PC-9 (cell line): Measurements from ENCODE around the gene NFIA. TPM values are rescaled to one million over a fixed set of nuclear protein-coding genes. Genes with fewer than 3 reads are reported as not detected.

Experiments
- BruUV-seq: library from RNA; stranded (reverse); fragments of 400-500 nt; replicated peaks from 2 replicates; lab custom pipeline; 2021; lab: Mats Ljungman, UMichigan
- CTCF ChIA-PET: fragments of 300-600 bp; sonication (Branson Sonifier 250); formaldehyde crosslinking; loops from one replicate; lab custom pipeline; 2022; ENCODE audit warnings: antibody characterized with exemption; lab: Charles Lee
- POLR2A ChIA-PET: fragments of 300-600 bp; sonication (Branson Sonifier 250); formaldehyde crosslinking; loops from one replicate; lab custom pipeline; 2022; ENCODE audit warnings: antibody characterized with exemption; ENCODE audit not compliant: unreplicated experiment; lab: Charles Lee
- DNase-seq, 2 experiments: peaks; one replicate each; pipeline versions ENCODE4 v3.0.0 to v3.0.0-alpha.2; 2015 to 2022; ENCODE audit warnings: mixed read lengths in 1 of 2
- H2AFZ ChIP-seq: fragments of 200-600 bp; sonication (generic); 2 replicates; pipeline ENCODE4 v1.8.1; 2017; ENCODE audit warnings: antibody characterized with exemption
- H3F3A ChIP-seq: fragments of 200-600 bp; sonication (generic); 2 replicates; pipeline ENCODE4 v1.8.1; 2017; ENCODE audit warnings: antibody characterized with exemption, mild to moderate bottlenecking, low read depth; ENCODE audit not compliant: insufficient read depth
- H3K27ac ChIP-seq: fragments of 200-600 bp; sonication (generic); 2 replicates; pipeline ENCODE4 v1.6.1; 2016; ENCODE audit warnings: mixed run types
- H3K27me3 ChIP-seq: fragments of 200-600 bp; sonication (generic); 2 replicates; pipeline ENCODE4 v1.6.1; 2016; ENCODE audit warnings: low read depth, mixed run types; ENCODE audit not compliant: insufficient read depth
- H3K36me3 ChIP-seq: fragments of 200-600 bp; sonication (generic); 2 replicates; pipeline ENCODE4 v1.6.1; 2016; ENCODE audit warnings: low read depth, mixed run types
- H3K4me1 ChIP-seq: fragments of 200-600 bp; sonication (generic); replicated peaks from 2 replicates; pipeline ENCODE4 v1.6.1; 2016; ENCODE audit warnings: mixed run types; ENCODE audit not compliant: insufficient read depth
- H3K4me2 ChIP-seq: fragments of 200-600 bp; sonication (generic); 2 replicates; pipeline ENCODE4 v1.6.1; 2017; ENCODE audit warnings: mixed run types
- H3K4me3 ChIP-seq: fragments of 200-600 bp; sonication (generic); 2 replicates; pipeline ENCODE4 v1.6.1; 2016; ENCODE audit warnings: mixed run types
- H3K79me2 ChIP-seq: fragments of 200-600 bp; sonication (generic); 2 replicates; pipeline ENCODE4 v1.6.1; 2017; ENCODE audit warnings: low read depth, mixed run types
- H3K9me2 ChIP-seq: fragments of 200-600 bp; sonication (generic); 2 replicates; pipeline ENCODE4 v1.8.1; 2017; ENCODE audit warnings: mild to moderate bottlenecking; ENCODE audit not compliant: insufficient read depth
- H3K9me3 ChIP-seq: fragments of 200-600 bp; sonication (generic); 2 replicates; pipeline ENCODE4 v1.8.1; 2016; ENCODE audit warnings: low read depth; ENCODE audit not compliant: insufficient read depth
- H4K20me1 ChIP-seq: fragments of 200-600 bp; sonication (generic); 2 replicates; pipeline ENCODE4 v1.8.1; 2017; ENCODE audit not compliant: insufficient read depth
- EZH2 ChIP-seq: fragments of 200-600 bp; sonication (generic); IDR thresholded peaks from 2 replicates; pipeline ENCODE4 v1.8.0; 2017; ENCODE audit warnings: antibody characterized with exemption, low read depth
- intact Hi-C: fragments of 100-400 bp; cut with micrococcal nuclease; formaldehyde crosslinking; loops from one replicate; pipeline ENCODE4 v1.10.0; 2022; ENCODE audit not compliant: unreplicated experiment
- total RNA-seq: library from RNA; stranded (reverse); gene quantifications from 2 replicates; pipeline ENCODE4 v1.2.3, GENCODE V29; 2021
- TF ChIP-seq, protein P1 (sequence below): fragments of 200-600 bp; sonication (generic); conservative IDR thresholded peaks from 2 replicates; pipeline ENCODE4 v1.6.1; 2017; ENCODE audit warnings: mixed run types, antibody characterized with exemption, mild to moderate bottlenecking, moderate library complexity

NFIA gene
- total RNA-seq, 1 experiment from 2014 or later = 26.7 TPM

DNA sequence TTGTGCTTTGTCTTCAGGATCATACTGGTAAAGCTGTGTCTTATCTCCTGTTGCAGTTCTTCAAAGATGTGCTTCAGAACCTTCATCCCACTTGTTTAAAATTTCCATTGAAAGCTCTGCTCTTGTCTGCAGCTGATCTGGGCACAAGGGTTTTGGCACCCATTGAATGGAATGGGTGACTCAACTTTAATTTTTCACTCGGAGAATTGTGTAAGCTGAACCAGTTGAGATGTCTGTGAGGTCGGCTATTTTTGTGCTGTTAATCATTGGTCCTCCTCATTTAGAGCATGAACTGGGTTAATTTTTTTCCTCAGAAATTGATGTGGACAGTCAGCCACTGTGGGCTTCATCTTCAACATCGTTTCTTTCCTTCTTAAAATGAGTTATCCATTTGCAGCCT lies 390.5 kb downstream of the NFIA start:
- BruUV-seq = no TSS peak
- Histone ChIP-seq H3K4me1 (no peaks in the 10 kb centered on the region), H2AFZ (no peak overlapping the region), H3K4me2 (no peak overlapping the region), H4K20me1 (no peaks in the 10 kb centered on the region), H3K27ac (no peak overlapping the region), H3F3A (no peaks in the 10 kb centered on the region), H3K9me2 (no peaks in the 10 kb centered on the region), H3K4me3 (no peak overlapping the region), H3K36me3 (no peaks in the 10 kb centered on the region), H3K27me3 (no peaks in the 10 kb centered on the region), H3K9me3 (no peaks in the 10 kb centered on the region), H3K79me2 (no peaks in the 10 kb centered on the region)
- POLR2A ChIA-PET = no interaction called here
- intact Hi-C loops = no loop called here
- TF ChIP-seq EZH2 = no peak
- TF ChIP-seq, protein P1, sequence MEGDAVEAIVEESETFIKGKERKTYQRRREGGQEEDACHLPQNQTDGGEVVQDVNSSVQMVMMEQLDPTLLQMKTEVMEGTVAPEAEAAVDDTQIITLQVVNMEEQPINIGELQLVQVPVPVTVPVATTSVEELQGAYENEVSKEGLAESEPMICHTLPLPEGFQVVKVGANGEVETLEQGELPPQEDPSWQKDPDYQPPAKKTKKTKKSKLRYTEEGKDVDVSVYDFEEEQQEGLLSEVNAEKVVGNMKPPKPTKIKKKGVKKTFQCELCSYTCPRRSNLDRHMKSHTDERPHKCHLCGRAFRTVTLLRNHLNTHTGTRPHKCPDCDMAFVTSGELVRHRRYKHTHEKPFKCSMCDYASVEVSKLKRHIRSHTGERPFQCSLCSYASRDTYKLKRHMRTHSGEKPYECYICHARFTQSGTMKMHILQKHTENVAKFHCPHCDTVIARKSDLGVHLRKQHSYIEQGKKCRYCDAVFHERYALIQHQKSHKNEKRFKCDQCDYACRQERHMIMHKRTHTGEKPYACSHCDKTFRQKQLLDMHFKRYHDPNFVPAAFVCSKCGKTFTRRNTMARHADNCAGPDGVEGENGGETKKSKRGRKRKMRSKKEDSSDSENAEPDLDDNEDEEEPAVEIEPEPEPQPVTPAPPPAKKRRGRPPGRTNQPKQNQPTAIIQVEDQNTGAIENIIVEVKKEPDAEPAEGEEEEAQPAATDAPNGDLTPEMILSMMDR = no peak
- no peak for DNase-seq
- CTCF ChIA-PET = no interaction called here

DNA sequence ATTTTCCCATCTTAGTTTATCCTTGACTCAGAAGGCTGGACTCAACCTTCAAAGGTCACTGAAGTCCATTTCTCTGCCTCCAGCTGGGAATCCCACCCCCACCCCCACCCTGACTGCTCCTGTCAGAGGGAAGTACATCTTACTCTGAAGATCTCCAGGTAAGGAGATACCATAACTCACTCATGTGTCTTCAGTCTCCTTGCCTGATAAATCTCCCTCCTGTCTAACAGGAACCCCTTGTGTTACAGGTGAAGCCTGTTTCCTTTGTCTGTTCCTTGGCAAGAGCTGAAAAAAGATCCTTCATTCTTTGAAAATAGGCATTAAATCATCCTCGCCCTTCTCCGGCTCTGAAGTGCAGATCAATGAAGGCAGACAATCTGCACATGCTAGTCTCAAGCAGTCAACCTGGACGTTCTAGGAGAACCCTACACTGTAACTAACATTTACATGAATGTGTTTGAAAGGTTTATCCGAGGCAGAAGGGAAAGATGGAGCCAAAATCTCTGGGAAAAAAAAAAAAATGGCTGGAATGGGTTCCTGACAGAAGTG lies 392.0 kb downstream of the NFIA start:
- ChIA-PET POLR2A (no interaction called here), CTCF (no interaction called here)
- Histone ChIP-seq H4K20me1 (no peaks in the 10 kb centered on the region), H3K4me3 (no peak overlapping the region), H3K9me2 (no peaks in the 10 kb centered on the region), H3K36me3 (no peaks in the 10 kb centered on the region), H3K79me2 (no peaks in the 10 kb centered on the region), H3K4me1 (no peaks in the 10 kb centered on the region), H3K27ac (no peak overlapping the region), H2AFZ (no peak overlapping the region), H3K4me2 (no peak overlapping the region), H3K27me3 (no peaks in the 10 kb centered on the region), H3F3A (no peaks in the 10 kb centered on the region), H3K9me3 (no peaks in the 10 kb centered on the region)
- BruUV-seq = no TSS peak
- no peak for DNase-seq
- intact Hi-C loops = no loop called here
- no peak for TF ChIP-seq EZH2
- TF ChIP-seq, protein P1 = no peak

DNA sequence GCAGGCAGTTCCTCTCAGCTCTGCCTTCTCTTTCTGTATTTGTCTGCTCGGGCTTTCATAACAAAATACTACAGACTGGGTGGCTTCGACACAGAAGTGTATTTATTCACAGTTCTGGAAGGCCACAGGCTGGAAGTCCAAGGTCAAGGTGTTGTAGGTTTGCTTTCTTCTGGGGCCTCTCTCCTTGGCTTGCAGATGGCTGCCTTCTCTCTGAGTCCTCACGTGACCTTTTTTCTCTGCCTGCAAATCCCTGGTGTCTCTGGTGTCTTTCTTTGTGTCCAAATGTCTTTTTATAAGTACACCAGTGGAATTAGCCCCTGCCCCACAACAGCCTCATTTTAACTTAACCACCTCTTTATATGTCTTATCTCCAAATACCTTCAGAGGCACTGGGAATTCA lies 392.6 kb downstream of the NFIA start:
- Histone ChIP-seq H3K9me3 (no peaks in the 10 kb centered on the region), H3K4me2 (no peak overlapping the region), H3K36me3 (no peaks in the 10 kb centered on the region), H3K4me3 (no peak overlapping the region), H3K79me2 (no peaks in the 10 kb centered on the region), H3K4me1 (peaks cover under 1% of the 10 kb centered on the region; the same call in 1 of the 2 replicates), H3K27ac (no peak overlapping the region), H3F3A (no peaks in the 10 kb centered on the region), H2AFZ (no peak overlapping the region), H3K27me3 (no peaks in the 10 kb centered on the region), H3K9me2 (no peaks in the 10 kb centered on the region), H4K20me1 (no peaks in the 10 kb centered on the region)
- TF ChIP-seq EZH2 = no peak
- TF ChIP-seq, protein P1 = no peak
- intact Hi-C loops = no loop called here
- POLR2A ChIA-PET = no interaction called here
- DNase-seq = no peak
- CTCF ChIA-PET = no interaction called here
- BruUV-seq = no TSS peak
